NCI-H524 (cell line): Measurements from ENCODE around the gene TRA2B.

ENCODE experiments used
- DNase-seq, 2 experiments: peaks; one replicate each; lab custom pipeline; 2025; lab: John Stamatoyannopoulos, UW

The TRA2B gene

DNA sequence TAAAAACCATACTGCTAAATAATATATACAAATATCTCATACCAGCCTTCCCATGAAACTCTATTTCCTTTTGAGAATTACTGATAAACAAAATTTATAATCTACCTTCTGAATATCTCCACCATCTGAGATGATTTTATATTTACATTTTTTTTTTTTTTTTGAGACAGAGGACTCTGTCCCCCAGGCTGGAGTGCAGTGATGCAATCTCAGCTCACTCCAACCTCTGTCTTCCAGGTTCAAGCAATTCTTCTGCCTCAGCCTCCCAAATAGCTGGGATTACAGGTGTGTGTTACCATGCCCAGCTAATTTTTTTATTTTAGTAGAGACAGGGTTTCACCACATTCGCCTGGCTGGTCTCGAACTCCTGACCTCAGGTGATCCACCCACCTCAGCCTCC is 70.2 kb downstream of the TRA2B start:
- no peak for DNase-seq

DNA sequence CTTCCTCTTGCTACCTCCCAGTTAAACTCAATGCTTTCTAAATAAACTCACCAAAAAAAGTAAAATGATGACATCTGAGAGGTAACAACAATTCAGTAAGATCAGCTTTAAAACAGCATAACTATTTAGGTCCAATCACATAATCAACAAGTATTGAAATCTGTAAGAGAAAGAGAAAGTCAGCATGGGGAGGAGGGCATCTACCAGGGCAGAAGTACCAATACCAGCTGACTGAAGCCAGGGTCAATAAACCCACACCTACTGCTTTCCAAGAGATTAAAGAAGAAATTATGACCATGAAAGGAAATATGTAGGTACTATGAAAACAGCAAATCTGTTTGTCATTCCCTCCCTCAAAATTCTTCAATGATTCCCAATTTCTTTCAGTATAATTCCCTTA is 70.8 kb downstream of the TRA2B start:
- DNase-seq: no peak

DNA sequence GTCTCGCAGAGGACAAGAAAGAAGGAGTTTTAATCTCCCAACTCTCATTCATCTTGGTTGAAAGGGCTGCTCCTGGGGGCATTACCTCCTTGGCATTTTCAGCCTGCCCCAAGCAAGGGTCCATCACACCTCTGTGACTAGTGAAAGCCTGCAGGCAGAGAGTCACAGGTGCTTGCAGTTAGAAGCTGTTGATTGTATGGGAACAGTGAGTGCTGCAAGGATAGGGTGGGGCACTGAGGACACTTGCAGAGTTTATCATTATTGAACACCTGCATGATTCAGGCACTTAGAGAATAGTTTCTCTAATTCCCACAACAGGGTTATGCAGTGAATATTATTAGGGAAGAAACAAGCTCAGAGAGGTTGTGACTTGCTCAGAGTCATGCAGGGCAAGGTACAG is 71.3 kb downstream of the TRA2B start:
- DNase-seq: no peak
